WI38 (cell line): ENCODE results near the gene GNB4.

Source experiments
- H3K4me3 ChIP-seq: 2 replicates; pipeline ENCODE4 v1.5.1; 2011; ENCODE audit warnings: low read depth, mild to moderate bottlenecking, control low read depth, low read length
- TF ChIP-seq, protein P1 (sequence below): IDR thresholded peaks from 2 replicates; pipeline ENCODE4 v1.5.1; 2012; ENCODE audit warnings: low read depth, mild to moderate bottlenecking, control low read depth, low read length

GNB4 gene

DNA sequence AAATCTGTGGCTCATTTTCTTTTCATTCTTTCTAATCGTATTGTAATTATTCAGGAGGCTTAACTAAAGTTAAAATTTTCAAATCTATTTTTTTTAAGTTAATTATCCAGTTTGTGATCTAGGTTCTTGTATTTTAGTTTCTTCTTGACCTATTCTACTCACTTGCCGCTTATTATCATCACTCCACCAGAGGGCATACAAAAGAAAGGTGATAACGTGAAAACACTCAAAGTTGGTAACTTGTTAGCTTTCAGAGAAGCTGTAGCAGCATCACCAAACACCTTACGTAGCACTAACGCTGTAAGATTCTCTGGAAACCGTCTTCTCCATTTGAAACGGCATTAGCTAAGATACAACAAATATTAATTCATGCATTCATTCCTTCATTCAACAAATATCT, 4.8 kb downstream of the GNB4 start:
- TF ChIP-seq, protein P1, sequence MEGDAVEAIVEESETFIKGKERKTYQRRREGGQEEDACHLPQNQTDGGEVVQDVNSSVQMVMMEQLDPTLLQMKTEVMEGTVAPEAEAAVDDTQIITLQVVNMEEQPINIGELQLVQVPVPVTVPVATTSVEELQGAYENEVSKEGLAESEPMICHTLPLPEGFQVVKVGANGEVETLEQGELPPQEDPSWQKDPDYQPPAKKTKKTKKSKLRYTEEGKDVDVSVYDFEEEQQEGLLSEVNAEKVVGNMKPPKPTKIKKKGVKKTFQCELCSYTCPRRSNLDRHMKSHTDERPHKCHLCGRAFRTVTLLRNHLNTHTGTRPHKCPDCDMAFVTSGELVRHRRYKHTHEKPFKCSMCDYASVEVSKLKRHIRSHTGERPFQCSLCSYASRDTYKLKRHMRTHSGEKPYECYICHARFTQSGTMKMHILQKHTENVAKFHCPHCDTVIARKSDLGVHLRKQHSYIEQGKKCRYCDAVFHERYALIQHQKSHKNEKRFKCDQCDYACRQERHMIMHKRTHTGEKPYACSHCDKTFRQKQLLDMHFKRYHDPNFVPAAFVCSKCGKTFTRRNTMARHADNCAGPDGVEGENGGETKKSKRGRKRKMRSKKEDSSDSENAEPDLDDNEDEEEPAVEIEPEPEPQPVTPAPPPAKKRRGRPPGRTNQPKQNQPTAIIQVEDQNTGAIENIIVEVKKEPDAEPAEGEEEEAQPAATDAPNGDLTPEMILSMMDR: no peak
- no peak overlapping the region for H3K4me3 ChIP-seq

DNA sequence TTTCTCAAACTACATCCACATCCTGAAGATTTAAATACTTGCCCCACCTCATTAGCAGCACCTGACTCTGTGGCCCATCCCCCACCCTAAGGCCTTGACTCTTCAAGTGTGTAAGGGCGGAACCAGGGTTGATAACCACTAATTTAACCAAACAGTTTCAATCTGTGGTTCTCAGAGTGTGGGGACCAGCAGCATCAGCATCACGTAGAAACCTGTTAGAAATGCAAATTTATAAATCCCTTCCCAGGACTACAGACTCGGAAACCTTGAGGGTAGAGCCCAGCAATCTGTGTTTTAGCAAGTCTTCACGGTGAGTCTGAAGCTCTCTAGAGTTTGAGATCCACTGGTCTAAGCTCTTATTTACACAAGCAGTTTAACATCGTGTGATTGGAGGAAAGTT, 12.4 kb downstream of the GNB4 start:
- no peak overlapping the region for H3K4me3 ChIP-seq
- TF ChIP-seq, protein P1: no peak

GRCh38 chr3:179436517-179436916, 14.8 kb downstream of the GNB4 start:
- TF ChIP-seq, protein P1: no peak
- H3K4me3 ChIP-seq: no peak overlapping the region

DNA sequence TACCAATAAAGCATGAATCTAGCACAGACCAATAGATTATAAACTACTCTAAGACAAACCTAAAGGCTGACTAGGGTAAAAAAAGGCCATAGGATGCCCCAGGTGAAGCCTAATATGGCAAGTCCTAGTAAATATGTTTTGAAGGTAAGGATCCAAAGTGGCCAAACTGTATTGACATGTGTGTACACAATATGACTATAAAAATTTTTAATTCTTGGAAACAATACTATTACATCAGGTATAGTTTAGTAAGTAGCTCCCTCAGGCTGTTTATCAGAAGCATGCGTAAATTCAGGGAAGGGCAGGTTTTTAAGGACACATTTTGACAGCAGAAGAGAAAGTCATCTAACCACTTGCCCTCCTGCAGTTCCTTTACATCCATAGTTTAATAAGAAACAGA, 18.8 kb downstream of the GNB4 start:
- TF ChIP-seq, protein P1: no peak
- no peak overlapping the region for H3K4me3 ChIP-seq

DNA sequence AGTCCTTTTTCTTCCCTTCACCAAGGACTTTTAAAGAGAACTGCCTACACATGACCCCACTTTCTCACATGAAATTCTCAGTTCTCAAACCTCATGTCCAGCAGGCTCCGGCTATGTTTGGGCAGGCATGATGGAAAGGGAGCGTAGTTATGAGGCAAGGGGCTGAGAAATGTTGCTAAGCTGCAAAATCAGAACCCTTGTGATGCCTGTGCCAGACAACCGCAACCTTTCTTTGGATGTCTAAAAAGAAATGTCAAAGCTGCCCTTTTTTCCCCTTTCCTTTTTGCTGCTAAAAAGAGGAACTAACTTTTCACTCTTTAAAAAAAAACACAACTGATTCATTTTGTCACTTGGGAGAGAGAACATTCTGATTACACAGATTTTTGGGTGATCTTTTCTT, 19.2 kb downstream of the GNB4 start:
- no peak overlapping the region for H3K4me3 ChIP-seq
- TF ChIP-seq, protein P1: no peak

GRCh38 chr3:179430277-179430870, 20.9 kb downstream of the GNB4 start:
- TF ChIP-seq, protein P1: no peak
- no peak overlapping the region for H3K4me3 ChIP-seq

DNA sequence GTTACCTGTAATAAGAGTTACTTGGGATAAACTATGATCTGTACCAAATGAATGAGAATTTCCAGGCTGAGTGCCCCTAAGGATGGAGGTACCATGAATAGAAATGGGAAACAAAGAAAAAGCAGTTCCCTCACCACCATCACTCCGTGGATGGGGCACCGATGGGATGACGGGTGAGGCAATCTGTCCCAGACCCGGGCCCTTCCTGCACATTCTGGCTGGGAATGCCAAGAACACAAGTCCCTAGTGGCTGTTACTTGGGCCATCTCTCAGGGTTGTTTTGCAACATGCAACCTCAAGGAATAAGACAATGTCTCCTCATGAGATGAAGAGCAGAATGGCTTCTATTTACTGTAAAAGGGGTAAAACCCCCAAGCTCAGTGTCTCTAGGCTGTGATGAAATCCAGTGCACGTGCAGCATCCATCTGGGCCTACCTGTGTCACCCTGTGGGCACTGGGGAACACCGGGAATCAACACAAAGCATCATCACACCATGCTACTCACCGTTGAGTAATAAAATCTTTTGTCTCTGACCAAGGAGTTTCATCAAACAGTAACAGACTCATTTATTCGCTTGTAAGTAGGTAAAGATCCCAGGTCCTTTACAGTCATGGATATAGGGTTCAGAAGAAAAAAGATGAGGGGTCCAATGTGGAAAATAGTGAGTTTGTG, 22.3 kb downstream of the GNB4 start:
- H3K4me3 ChIP-seq: no peak overlapping the region
- TF ChIP-seq, protein P1: no peak
